SK-N-SH (cell line): ENCODE results near the gene BID.

Source experiments
- EZH2phosphoT487 ChIP-seq: fragments of 200-600 bp; sonication (generic); IDR thresholded peaks from 2 replicates; pipeline ENCODE4 v1.6.1; 2017; ENCODE audit warnings: low read depth, mixed run types, mild to moderate bottlenecking, antibody characterized with exemption, moderate library complexity, borderline replicate concordance
- FOSL2 ChIP-seq: IDR thresholded peaks from 2 replicates; pipeline ENCODE4 v1.4.0; 2012; ENCODE audit warnings: low read depth, mild to moderate bottlenecking, moderate library complexity, borderline replicate concordance
- GATA2 ChIP-seq: sonication (generic); formaldehyde crosslinking; IDR thresholded peaks from 2 replicates; pipeline ENCODE4 v1.5.0; 2020; ENCODE audit warnings: mild to moderate bottlenecking, missing genetic modification reagents
- JUND ChIP-seq: IDR thresholded peaks from 2 replicates; pipeline ENCODE4 v1.4.0; 2012
- NFIC ChIP-seq: IDR thresholded peaks from 2 replicates; pipeline ENCODE4 v1.4.0; 2012; ENCODE audit warnings: borderline replicate concordance
- POLR2AphosphoS5 ChIP-seq: IDR thresholded peaks from 2 replicates; pipeline ENCODE4 v1.6.1; 2012; ENCODE audit warnings: low read depth, low read length
- RCOR1 ChIP-seq: fragments of 150-350 bp; IDR thresholded peaks from 2 replicates; pipeline ENCODE4 v1.6.1; 2017; ENCODE audit warnings: antibody characterized with exemption, low read length
- TAF1 ChIP-seq: IDR thresholded peaks from 2 replicates; pipeline ENCODE4 v1.6.1; 2012; ENCODE audit warnings: low read depth, mild to moderate bottlenecking, low read length, moderate library complexity, borderline replicate concordance
- TF ChIP-seq, protein P1 (sequence below): fragments of 200-600 bp; sonication (generic); IDR thresholded peaks from 2 replicates; pipeline ENCODE4 v1.6.1; 2017; ENCODE audit warnings: antibody characterized with exemption, mild to moderate bottlenecking, moderate library complexity
- TF ChIP-seq, protein P2 (sequence below): IDR thresholded peaks from 2 replicates; pipeline ENCODE4 v1.6.1; 2012; ENCODE audit warnings: mild to moderate bottlenecking, low read depth, low read length, moderate library complexity

DNA sequence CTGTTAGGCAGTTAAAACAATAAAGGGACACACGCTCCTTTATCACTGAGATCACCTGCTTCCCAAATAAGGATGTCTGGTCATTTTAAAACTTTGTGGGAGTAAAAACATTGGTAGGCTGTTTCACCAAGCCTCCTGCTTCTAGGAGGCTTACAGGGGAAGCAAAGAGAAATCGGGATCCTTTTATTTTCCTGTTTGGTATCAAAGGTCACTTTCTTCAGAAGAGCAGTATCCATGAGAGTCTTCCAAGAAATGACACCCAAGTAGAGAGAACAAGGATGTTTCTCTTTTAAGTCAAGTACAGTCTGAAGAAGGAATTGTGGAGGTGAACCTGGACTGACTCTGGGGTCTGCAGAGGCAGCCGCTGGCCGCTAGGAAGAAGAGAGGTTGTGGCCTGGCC is 36.9 kb upstream of the BID start:
- TF ChIP-seq JUND (no peak), GATA2 (no peak), FOSL2 (no peak), RCOR1 (no peak), NFIC (no peak), EZH2phosphoT487 (no peak), POLR2AphosphoS5 (no peak), TAF1 (no peak)
- TF ChIP-seq, protein P1, sequence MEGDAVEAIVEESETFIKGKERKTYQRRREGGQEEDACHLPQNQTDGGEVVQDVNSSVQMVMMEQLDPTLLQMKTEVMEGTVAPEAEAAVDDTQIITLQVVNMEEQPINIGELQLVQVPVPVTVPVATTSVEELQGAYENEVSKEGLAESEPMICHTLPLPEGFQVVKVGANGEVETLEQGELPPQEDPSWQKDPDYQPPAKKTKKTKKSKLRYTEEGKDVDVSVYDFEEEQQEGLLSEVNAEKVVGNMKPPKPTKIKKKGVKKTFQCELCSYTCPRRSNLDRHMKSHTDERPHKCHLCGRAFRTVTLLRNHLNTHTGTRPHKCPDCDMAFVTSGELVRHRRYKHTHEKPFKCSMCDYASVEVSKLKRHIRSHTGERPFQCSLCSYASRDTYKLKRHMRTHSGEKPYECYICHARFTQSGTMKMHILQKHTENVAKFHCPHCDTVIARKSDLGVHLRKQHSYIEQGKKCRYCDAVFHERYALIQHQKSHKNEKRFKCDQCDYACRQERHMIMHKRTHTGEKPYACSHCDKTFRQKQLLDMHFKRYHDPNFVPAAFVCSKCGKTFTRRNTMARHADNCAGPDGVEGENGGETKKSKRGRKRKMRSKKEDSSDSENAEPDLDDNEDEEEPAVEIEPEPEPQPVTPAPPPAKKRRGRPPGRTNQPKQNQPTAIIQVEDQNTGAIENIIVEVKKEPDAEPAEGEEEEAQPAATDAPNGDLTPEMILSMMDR: no peak
- TF ChIP-seq, protein P2, sequence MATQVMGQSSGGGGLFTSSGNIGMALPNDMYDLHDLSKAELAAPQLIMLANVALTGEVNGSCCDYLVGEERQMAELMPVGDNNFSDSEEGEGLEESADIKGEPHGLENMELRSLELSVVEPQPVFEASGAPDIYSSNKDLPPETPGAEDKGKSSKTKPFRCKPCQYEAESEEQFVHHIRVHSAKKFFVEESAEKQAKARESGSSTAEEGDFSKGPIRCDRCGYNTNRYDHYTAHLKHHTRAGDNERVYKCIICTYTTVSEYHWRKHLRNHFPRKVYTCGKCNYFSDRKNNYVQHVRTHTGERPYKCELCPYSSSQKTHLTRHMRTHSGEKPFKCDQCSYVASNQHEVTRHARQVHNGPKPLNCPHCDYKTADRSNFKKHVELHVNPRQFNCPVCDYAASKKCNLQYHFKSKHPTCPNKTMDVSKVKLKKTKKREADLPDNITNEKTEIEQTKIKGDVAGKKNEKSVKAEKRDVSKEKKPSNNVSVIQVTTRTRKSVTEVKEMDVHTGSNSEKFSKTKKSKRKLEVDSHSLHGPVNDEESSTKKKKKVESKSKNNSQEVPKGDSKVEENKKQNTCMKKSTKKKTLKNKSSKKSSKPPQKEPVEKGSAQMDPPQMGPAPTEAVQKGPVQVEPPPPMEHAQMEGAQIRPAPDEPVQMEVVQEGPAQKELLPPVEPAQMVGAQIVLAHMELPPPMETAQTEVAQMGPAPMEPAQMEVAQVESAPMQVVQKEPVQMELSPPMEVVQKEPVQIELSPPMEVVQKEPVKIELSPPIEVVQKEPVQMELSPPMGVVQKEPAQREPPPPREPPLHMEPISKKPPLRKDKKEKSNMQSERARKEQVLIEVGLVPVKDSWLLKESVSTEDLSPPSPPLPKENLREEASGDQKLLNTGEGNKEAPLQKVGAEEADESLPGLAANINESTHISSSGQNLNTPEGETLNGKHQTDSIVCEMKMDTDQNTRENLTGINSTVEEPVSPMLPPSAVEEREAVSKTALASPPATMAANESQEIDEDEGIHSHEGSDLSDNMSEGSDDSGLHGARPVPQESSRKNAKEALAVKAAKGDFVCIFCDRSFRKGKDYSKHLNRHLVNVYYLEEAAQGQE: no peak
